ENCODE measurements around the gene CCDC88C.

- TF ChIP-seq CTCF (IDR thresholded peaks at IDR 0.05) (no peak), ZFX (IDR thresholded peaks at IDR 0.05; ENCODE audit: borderline replicate concordance) (no peak)
Observed at GRCh38 chr14:91378930-91379578, 38.6 kb downstream of the CCDC88C start.

All from 22Rv1 (cell line).